GM23338 (cell line): ENCODE data around the gene ZFP36. TPM values are rescaled to one million over a fixed set of nuclear protein-coding genes. Genes with fewer than 3 reads are reported as not detected.
A peak's percentile ranks its signal among the peaks of the same experiment; 100 is the strongest.

Experiments used
- ATAC-seq: fragments of 200-7000 bp; cut with Tn5 transposase; 3 replicates; pipeline ENCODE4 v1.9.1; 2020
- DNase-seq: peaks from one replicate; pipeline ENCODE4 v3.0.0-alpha.2; 2015; ENCODE audit warnings: low spot score
- H2AFZ ChIP-seq: fragments of 200-600 bp; sonication (generic); 2 replicates; pipeline ENCODE4 v1.8.0; 2016; ENCODE audit warnings: antibody characterized with exemption, mild to moderate bottlenecking, moderate library complexity
- H3F3A ChIP-seq: fragments of 200-600 bp; sonication (generic); replicated peaks from 2 replicates; pipeline ENCODE4 v1.8.0; 2017; ENCODE audit warnings: antibody characterized with exemption, mixed run types, low read depth
- H3K27ac ChIP-seq: fragments of 200-600 bp; sonication (generic); 2 replicates; pipeline ENCODE4 v1.6.1; 2016; ENCODE audit warnings: low read depth
- H3K27me3 ChIP-seq: fragments of 200-600 bp; sonication (generic); 2 replicates; pipeline ENCODE4 v1.8.0; 2016; ENCODE audit warnings: mild to moderate bottlenecking, mixed run types, moderate library complexity; ENCODE audit not compliant: insufficient read depth
- H3K36me3 ChIP-seq: fragments of 200-600 bp; sonication (generic); 2 replicates; pipeline ENCODE4 v1.8.0; 2016; ENCODE audit warnings: mild to moderate bottlenecking; ENCODE audit not compliant: insufficient read depth
- H3K4me1 ChIP-seq: fragments of 200-600 bp; sonication (generic); 2 replicates; pipeline ENCODE4 v1.8.0; 2016; ENCODE audit warnings: mild to moderate bottlenecking, moderate library complexity; ENCODE audit not compliant: insufficient read depth
- H3K4me2 ChIP-seq: fragments of 200-600 bp; sonication (generic); 2 replicates; pipeline ENCODE4 v1.7.1; 2017; ENCODE audit warnings: mixed run types
- H3K4me3 ChIP-seq: fragments of 200-600 bp; sonication (generic); 2 replicates; pipeline ENCODE4 v1.6.1; 2016; ENCODE audit warnings: mixed run types
- H3K79me2 ChIP-seq: fragments of 200-600 bp; sonication (generic); replicated peaks from 2 replicates; pipeline ENCODE4 v1.8.0; 2017; ENCODE audit warnings: mild to moderate bottlenecking; ENCODE audit not compliant: insufficient read depth
- H3K9me2 ChIP-seq: fragments of 200-600 bp; sonication (generic); 2 replicates; pipeline ENCODE4 v1.8.0; 2017; ENCODE audit not compliant: insufficient read depth
- H4K20me1 ChIP-seq: fragments of 200-600 bp; sonication (generic); replicated peaks from 2 replicates; pipeline ENCODE4 v1.8.0; 2017; ENCODE audit warnings: mild to moderate bottlenecking; ENCODE audit not compliant: insufficient read depth
- H3K27ac Mint-ChIP-seq: 2 replicates; pipeline ENCODE4 v1.8.0; 2020; ENCODE audit warnings: inconsistent platforms, mild to moderate bottlenecking, moderate library complexity, mixed read lengths
- H3K27me3 Mint-ChIP-seq: 3 replicates; pipeline ENCODE4 v1.8.0; 2022; ENCODE audit warnings: low read depth, mild to moderate bottlenecking, moderate library complexity, mixed read lengths, inconsistent platforms; ENCODE audit not compliant: insufficient read depth, poor library complexity
- H3K36me3 Mint-ChIP-seq: 3 replicates; pipeline ENCODE4 v1.8.0; 2021; ENCODE audit warnings: low read depth, mild to moderate bottlenecking, inconsistent platforms, moderate library complexity, mixed read lengths
- H3K4me1 Mint-ChIP-seq: 3 replicates; pipeline ENCODE4 v1.8.0; 2020; ENCODE audit warnings: mild to moderate bottlenecking, inconsistent platforms, mixed read lengths
- H3K4me3 Mint-ChIP-seq: 3 replicates; pipeline ENCODE4 v1.8.0; 2021; ENCODE audit warnings: moderate library complexity, mild to moderate bottlenecking, inconsistent platforms, mixed read lengths
- H3K9me3 Mint-ChIP-seq: 3 replicates; pipeline ENCODE4 v1.8.0; 2020; ENCODE audit warnings: moderate library complexity, mild to moderate bottlenecking, inconsistent platforms, mixed read lengths
- EZH2phosphoT487 ChIP-seq: fragments of 200-600 bp; sonication (generic); IDR thresholded peaks from one replicate; pipeline ENCODE4 v1.8.1; 2018; ENCODE audit warnings: antibody characterized with exemption; ENCODE audit not compliant: unreplicated experiment
- JUNB ChIP-seq: IDR thresholded peaks from one replicate; pipeline ENCODE4 v1.6.1; 2016; ENCODE audit warnings: antibody characterized with exemption; ENCODE audit not compliant: unreplicated experiment
- STAT1 ChIP-seq: IDR thresholded peaks from one replicate; pipeline ENCODE4 v1.6.1; 2016; ENCODE audit warnings: antibody characterized with exemption; ENCODE audit not compliant: unreplicated experiment
- ZNF331 ChIP-seq: fragments of 250-450 bp; sonication (Bioruptor Pico); IDR thresholded peaks from 2 replicates; pipeline ENCODE4 v1.5.0; 2020; ENCODE audit warnings: low read depth, mild to moderate bottlenecking, moderate library complexity
- polyA plus RNA-seq: library from polyadenylated mRNA; unstranded; fragments of >200 nt; fragmentation: Nextera tagmentation; extraction: Ambion mirVana; gene quantifications from 2 replicates; pipeline ENCODE4 v1.2.1, GENCODE V29; 2016
- total RNA-seq: library from RNA; depleted of rRNA; stranded (reverse); fragments of >200 nt; shearing (Covaris generic); gene quantifications from 2 replicates; pipeline ENCODE4 v1.2.3, GENCODE V29; 2014
- TF ChIP-seq, protein P1 (sequence below), 2 experiments: fragments of 200-600 bp in 1 of 2; sonication (generic) in 1 of 2; conservative IDR thresholded peaks; 2 replicates each; pipeline versions ENCODE4 v1.5.1 to v1.6.1; 2016 to 2017; ENCODE audit warnings: antibody characterized with exemption in 2 of 2, low read depth in 2 of 2, mild to moderate bottlenecking in 2 of 2, moderate library complexity in 1 of 2
- TF ChIP-seq, protein P2 (sequence below): IDR thresholded peaks from 2 replicates; pipeline ENCODE4 v1.6.1; 2016; ENCODE audit warnings: antibody characterized with exemption

The ZFP36 gene
- total and polyA plus RNA-seq, 2 experiments from 2014 or later: 9.5 to 27.5 TPM

DNA sequence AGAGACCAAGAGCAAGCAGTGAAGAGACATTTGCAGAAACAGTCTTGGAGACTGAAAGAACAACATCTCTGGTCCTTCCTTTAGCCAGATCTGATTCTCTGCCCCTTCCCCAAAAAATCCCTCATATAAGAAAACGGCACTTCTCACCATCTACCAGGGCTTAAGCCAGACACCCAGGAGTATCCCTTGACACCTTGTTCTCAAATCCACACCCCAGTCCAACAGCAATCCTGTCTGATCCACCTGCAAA, 4.1 kb downstream of the ZFP36 start:
- ATAC-seq (no peak), DNase-seq (no peak)
- Histone ChIP-seq H3K4me1 (peaks cover 47% of the 10 kb centered on the region), H3K79me2 (peaks cover 38% of the 10 kb centered on the region), H3K9me2 (no peaks in the 10 kb centered on the region), H3K36me3 (no peaks in the 10 kb centered on the region), H3K4me3 (peak overlapping the region; percentile 99), H3K27me3 (no peaks in the 10 kb centered on the region), H3K27ac (peak overlapping the region; percentile 93), H3K4me2 (peak overlapping the region; percentile 91), H2AFZ (no peak overlapping the region), H3F3A (peaks cover 33% of the 10 kb centered on the region), H4K20me1 (peaks cover 15% of the 10 kb centered on the region; the same call in 1 of the 2 replicates)
- Mint-ChIP-seq H3K4me1 (peaks cover 54% of the 10 kb centered on the region), H3K27ac (peak overlapping the region; percentile 96), H3K27me3 (peaks cover 49% of the 10 kb centered on the region), H3K9me3 (peaks cover 4% of the 10 kb centered on the region; the same call in 2 of the 3 replicates), H3K4me3 (peak overlapping the region; percentile 94), H3K36me3 (peaks cover 32% of the 10 kb centered on the region)
- TF ChIP-seq, protein P1, sequence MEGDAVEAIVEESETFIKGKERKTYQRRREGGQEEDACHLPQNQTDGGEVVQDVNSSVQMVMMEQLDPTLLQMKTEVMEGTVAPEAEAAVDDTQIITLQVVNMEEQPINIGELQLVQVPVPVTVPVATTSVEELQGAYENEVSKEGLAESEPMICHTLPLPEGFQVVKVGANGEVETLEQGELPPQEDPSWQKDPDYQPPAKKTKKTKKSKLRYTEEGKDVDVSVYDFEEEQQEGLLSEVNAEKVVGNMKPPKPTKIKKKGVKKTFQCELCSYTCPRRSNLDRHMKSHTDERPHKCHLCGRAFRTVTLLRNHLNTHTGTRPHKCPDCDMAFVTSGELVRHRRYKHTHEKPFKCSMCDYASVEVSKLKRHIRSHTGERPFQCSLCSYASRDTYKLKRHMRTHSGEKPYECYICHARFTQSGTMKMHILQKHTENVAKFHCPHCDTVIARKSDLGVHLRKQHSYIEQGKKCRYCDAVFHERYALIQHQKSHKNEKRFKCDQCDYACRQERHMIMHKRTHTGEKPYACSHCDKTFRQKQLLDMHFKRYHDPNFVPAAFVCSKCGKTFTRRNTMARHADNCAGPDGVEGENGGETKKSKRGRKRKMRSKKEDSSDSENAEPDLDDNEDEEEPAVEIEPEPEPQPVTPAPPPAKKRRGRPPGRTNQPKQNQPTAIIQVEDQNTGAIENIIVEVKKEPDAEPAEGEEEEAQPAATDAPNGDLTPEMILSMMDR (conservative IDR thresholded peaks at IDR 0.05; ENCODE audit: low read depth in 2 of 2): no peak
- TF ChIP-seq, protein P2, sequence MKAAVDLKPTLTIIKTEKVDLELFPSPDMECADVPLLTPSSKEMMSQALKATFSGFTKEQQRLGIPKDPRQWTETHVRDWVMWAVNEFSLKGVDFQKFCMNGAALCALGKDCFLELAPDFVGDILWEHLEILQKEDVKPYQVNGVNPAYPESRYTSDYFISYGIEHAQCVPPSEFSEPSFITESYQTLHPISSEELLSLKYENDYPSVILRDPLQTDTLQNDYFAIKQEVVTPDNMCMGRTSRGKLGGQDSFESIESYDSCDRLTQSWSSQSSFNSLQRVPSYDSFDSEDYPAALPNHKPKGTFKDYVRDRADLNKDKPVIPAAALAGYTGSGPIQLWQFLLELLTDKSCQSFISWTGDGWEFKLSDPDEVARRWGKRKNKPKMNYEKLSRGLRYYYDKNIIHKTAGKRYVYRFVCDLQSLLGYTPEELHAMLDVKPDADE: no peak
- TF ChIP-seq STAT1: no peak

DNA sequence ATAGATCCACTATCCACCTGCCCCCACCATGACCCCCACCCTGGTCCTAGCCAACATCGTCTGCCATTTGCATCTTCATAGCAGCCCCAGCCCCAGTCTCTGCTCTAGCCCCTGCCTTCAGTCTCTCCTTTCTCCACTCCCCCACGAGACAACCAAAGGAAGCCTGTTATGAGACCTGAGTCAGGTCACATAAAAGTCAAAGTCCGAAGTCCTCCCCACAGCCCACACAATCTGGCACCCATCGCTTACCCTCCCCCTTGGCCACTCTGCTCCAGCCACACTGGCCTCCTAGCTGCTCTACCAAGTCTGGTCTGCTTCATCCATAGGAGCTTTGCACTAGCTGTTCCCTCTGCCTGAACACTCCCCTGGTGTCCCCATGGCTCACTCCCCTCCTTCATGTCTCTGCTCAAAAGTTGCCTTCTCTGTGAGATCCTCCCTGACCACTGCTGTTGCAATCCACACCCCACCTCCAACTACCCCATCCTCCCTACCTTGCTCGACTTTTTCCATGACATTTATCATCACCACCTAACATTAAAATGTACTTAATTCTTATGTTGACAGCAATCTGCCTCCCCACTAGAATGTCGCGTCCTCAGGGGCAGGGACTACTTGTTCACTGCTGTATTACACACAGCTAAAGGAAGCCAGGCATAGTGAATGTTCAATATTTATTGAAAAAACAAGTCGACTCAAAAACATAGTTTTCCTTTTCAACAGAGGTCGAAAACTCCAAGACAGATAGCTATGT, 4.6 kb downstream of the ZFP36 start:
- DNase-seq (no peak), ATAC-seq (no peak)
- Histone ChIP-seq H3K36me3 (no peaks in the 10 kb centered on the region), H2AFZ (no peak overlapping the region), H3K27ac (peak overlapping the region; percentile 93), H3K27me3 (no peaks in the 10 kb centered on the region), H3K4me1 (peaks cover 42% of the 10 kb centered on the region), H3K9me2 (no peaks in the 10 kb centered on the region), H3K79me2 (peaks cover 38% of the 10 kb centered on the region), H3K4me3 (peak overlapping the region; percentile 99), H4K20me1 (peaks cover 18% of the 10 kb centered on the region; the same call in 1 of the 2 replicates), H3K4me2 (peak overlapping the region; percentile 91), H3F3A (peaks cover 36% of the 10 kb centered on the region)
- H3K4me1 Mint-ChIP-seq: peaks cover 49% of the 10 kb centered on the region
- H3K9me3 Mint-ChIP-seq: peaks cover 4% of the 10 kb centered on the region; the same call in 2 of the 3 replicates
- peak overlapping the region; percentile 96 for H3K27ac Mint-ChIP-seq
- H3K4me3 Mint-ChIP-seq: peak overlapping the region; percentile 94
- peaks cover 32% of the 10 kb centered on the region for H3K36me3 Mint-ChIP-seq
- TF ChIP-seq STAT1 (no peak), JUNB (no peak), ZNF331 (CRISPR knock-in tag) (no peak), EZH2phosphoT487 (no peak)
- TF ChIP-seq, protein P2: no peak
- TF ChIP-seq, protein P1 (conservative IDR thresholded peaks at IDR 0.05; ENCODE audit: low read depth in 2 of 2): no peak
- H3K27me3 Mint-ChIP-seq: peaks cover 45% of the 10 kb centered on the region
